ACC112 (cell line): ENCODE measurements around the gene CGNL1.

Source experiments
- H2AFZ ChIP-seq: fragments of 200-600 bp; sonication (generic); one replicate; pipeline ENCODE4 v1.6.0; 2017; ENCODE audit warnings: antibody characterized with exemption, low read length; ENCODE audit not compliant: unreplicated experiment
- H3K27ac ChIP-seq: fragments of 200-600 bp; sonication (generic); 2 replicates; pipeline ENCODE4 v1.5.1; 2014; ENCODE audit warnings: low read depth, mild to moderate bottlenecking, antibody characterized with exemption, low read length, moderate library complexity
- H3K27me3 ChIP-seq: fragments of 200-600 bp; sonication (generic); 2 replicates; pipeline ENCODE4 v1.6.1; 2014; ENCODE audit warnings: mild to moderate bottlenecking, antibody characterized with exemption, low read length, moderate library complexity, mixed read lengths; ENCODE audit not compliant: insufficient read depth
- H3K36me3 ChIP-seq: fragments of 200-600 bp; sonication (generic); 2 replicates; pipeline ENCODE4 v1.6.1; 2016; ENCODE audit warnings: mild to moderate bottlenecking, antibody characterized with exemption, low read length, moderate library complexity, mixed read lengths; ENCODE audit not compliant: insufficient read depth
- H3K4me1 ChIP-seq: fragments of 200-600 bp; sonication (generic); one replicate; pipeline ENCODE4 v1.6.1; 2016; ENCODE audit warnings: low read length, mixed read lengths; ENCODE audit not compliant: insufficient read depth, unreplicated experiment, control insufficient read depth
- H3K4me3 ChIP-seq: fragments of 200-600 bp; sonication (generic); 2 replicates; pipeline ENCODE4 v1.5.1; 2014; ENCODE audit warnings: mild to moderate bottlenecking, low read depth, low read length
- H3K79me2 ChIP-seq: fragments of 200-600 bp; sonication (generic); one replicate; pipeline ENCODE4 v1.6.0; 2016; ENCODE audit warnings: low read length; ENCODE audit not compliant: control insufficient read depth, unreplicated experiment, insufficient read depth

Gene CGNL1

DNA sequence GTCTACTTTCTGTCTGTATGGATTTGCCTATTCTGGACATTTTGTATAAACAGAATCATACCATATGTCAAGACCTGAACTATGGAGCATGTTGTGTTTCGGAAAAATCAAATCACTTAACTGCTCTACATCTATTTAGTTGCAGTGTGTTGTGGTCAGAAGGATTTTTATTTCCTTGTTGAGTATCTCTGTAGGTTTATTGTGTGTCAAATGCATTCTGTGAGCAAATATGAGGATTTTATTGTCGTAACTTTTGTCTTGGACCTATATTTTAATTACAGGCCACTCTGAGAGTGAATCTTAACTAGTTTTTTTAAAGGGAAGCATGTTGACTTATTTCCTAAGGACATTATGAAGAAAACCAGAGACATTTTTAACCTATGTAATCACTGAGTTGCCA lies 130.8 kb downstream of the CGNL1 start:
- Histone ChIP-seq H3K27ac (no peak overlapping the region), H3K4me1 (peaks cover 28% of the 10 kb centered on the region), H2AFZ (no peak overlapping the region), H3K4me3 (no peak overlapping the region), H3K27me3 (no peaks in the 10 kb centered on the region), H3K36me3 (no peaks in the 10 kb centered on the region), H3K79me2 (no peaks in the 10 kb centered on the region)

DNA sequence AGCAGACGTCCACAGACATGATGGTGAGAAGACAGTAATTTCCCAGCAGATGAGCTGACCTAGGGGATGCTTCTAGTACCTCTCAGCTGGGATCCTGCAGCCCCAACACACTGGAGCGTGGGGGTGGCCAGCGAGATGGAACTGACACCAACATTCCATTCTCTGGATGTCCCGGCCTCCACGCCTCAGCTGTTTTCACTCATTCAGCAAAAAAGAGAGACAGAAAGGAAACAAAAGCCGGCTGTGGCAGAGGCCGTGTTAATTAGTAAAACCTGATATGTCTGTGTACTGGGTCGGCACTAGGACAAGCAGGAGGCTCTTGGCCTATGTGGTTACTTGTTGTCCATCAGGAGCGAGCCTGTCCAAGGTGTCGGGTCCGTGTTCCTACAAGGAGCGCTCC lies 132.8 kb downstream of the CGNL1 start:
- H2AFZ ChIP-seq = no peak overlapping the region
- H3K4me1 ChIP-seq = peaks cover 15% of the 10 kb centered on the region
- no peaks in the 10 kb centered on the region for H3K79me2 ChIP-seq
- no peak overlapping the region for H3K27ac ChIP-seq
- no peak overlapping the region for H3K4me3 ChIP-seq
- H3K27me3 ChIP-seq = no peaks in the 10 kb centered on the region
- H3K36me3 ChIP-seq = no peaks in the 10 kb centered on the region

DNA sequence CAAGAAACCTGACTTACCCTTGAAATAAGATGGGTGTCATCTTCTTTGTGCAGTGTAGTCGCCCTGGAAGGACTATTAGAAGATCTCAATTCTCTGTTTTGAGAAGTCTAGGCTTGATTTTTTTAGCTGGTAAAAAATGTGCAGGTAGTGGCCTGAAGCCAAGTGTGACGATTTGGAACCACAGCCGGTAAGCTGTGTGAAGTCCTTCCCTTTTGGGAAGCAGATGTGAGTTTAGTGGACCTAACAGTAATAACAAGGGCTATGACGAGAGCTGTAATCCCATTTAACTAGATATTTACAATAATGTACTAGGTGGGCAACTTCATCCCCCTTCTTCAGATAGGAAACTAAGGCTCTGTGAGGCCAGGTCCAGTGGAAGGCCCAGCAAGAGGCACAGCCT lies 133.7 kb downstream of the CGNL1 start:
- H3K4me3 ChIP-seq = no peak overlapping the region
- H3K27ac ChIP-seq = no peak overlapping the region
- H3K36me3 ChIP-seq = no peaks in the 10 kb centered on the region
- peaks cover 7% of the 10 kb centered on the region for H3K4me1 ChIP-seq
- no peak overlapping the region for H2AFZ ChIP-seq
- H3K27me3 ChIP-seq = no peaks in the 10 kb centered on the region
- H3K79me2 ChIP-seq = no peaks in the 10 kb centered on the region

DNA sequence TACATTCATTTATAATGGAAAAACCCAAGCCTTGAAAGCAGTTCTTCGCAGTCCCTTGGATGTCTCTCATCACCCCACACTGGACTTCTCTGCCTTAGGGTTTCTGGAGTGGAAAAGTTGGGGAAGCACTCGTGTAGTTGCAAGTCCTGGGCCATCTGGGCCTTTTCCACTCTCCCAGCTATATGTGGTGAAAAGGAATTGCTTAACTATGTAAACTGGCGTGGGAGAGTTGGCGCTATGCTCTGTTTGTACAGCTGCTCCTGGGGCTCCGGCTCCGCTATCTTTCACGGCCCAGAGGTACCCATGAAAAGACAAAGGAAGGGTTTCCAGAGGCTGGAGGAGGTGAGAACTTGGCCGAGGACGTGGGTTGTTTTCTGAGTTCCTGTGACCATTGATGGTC lies 134.3 kb downstream of the CGNL1 start:
- H3K27me3 ChIP-seq = no peaks in the 10 kb centered on the region
- H3K4me1 ChIP-seq = no peaks in the 10 kb centered on the region
- H3K79me2 ChIP-seq = no peaks in the 10 kb centered on the region
- no peak overlapping the region for H2AFZ ChIP-seq
- no peak overlapping the region for H3K27ac ChIP-seq
- H3K4me3 ChIP-seq = no peak overlapping the region
- no peaks in the 10 kb centered on the region for H3K36me3 ChIP-seq

DNA sequence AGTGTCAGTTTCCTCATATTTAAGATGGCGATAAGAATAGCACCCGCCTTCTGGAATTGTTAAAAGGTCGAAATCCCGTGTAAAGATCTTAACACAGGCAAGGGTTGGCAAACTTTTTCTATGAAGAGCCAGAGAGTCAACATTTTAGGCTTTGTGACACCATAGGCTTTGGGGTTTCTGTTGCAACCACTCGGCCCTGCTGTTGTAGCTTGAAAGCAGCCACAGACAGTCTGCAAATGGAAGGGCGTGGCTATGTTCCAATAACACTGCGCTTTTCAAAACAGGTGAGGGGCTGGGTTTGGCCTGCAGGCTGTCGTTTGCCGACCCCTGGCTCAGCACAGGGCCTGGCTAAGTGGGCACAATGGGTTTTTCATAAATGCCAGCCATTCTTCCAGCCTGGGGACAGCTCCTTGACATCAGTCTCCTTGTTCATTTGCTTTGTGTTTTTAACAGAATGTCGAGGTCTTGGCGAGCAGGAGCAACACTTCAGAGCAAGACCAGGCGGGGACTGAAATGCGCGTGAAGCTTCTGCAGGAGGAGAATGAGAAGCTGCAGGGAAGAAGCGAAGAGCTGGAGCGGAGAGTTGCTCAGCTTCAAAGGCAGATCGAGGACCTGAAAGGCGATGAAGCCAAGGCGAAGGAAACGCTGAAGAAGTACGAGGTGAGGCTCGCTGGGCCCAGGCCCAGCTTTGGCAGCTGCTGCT lies 140.2 kb downstream of the CGNL1 start:
- Histone ChIP-seq H3K36me3 (no peaks in the 10 kb centered on the region), H3K27me3 (no peaks in the 10 kb centered on the region), H3K27ac (no peak overlapping the region), H3K4me1 (no peaks in the 10 kb centered on the region), H2AFZ (no peak overlapping the region), H3K4me3 (no peak overlapping the region), H3K79me2 (no peaks in the 10 kb centered on the region)

DNA sequence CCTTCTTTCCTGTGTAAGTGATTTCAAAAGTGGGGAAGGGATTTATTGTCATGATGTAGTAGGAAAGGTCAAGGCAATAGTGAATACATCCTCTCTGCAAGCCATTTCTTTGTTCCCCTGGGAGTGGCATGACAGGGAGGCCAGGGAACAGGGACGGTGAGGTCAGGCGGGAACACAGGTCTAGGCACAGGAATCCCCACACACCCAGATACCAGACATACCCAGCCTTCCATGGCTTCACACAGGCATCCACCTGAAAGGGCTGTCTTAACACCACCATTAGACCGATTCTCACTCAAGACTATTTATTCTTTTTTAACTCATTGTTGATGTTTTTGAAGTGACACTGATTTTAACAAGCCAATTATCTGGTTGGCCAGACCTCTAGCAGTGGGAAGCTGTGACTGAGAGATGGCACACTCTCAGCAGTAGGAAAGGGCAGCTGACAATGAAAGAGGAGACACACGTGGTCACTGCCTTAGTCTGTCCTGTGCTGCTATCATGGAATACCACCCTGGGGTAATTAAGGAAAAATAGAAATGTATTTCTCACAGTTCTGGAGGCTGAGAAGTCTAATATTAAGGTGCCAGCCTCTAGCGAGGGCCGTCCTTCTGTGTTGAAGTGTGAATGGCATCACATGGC lies 140.8 kb downstream of the CGNL1 start:
- H3K4me1 ChIP-seq = no peaks in the 10 kb centered on the region
- no peak overlapping the region for H3K27ac ChIP-seq
- H3K36me3 ChIP-seq = no peaks in the 10 kb centered on the region
- no peaks in the 10 kb centered on the region for H3K79me2 ChIP-seq
- H3K4me3 ChIP-seq = no peak overlapping the region
- no peak overlapping the region for H2AFZ ChIP-seq
- H3K27me3 ChIP-seq = no peaks in the 10 kb centered on the region

DNA sequence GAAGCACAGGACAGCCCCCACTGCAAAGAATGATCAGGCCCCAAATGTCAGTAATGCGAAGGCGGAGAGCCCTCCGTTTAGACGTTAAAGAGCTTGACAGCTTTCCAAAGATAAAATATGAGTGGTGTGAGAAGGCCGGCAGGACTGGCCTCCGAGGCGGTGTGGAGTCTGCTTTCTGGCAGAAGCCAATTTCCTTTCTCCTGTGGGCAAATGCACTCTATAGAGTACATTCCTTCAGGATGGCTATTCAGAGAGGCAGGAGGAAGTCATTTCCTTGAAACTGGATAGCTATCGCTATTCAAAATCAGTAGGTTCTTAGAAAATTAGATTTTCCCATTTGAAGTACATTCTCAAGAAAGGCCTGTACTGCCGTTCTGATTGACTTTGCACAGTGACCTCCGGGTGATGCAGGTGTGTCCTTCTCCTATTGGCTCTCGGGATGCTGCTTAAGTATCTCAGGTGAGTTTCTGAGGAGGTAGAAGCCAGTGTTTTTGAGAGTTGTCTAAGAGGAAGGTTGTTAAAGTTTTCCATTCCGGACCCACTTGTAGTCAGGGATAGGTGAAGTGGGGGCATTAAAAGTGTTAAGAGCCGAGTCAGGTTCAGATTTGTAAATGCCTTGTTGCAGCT lies 142.6 kb downstream of the CGNL1 start:
- Histone ChIP-seq H3K79me2 (no peaks in the 10 kb centered on the region), H3K4me1 (no peaks in the 10 kb centered on the region), H3K36me3 (no peaks in the 10 kb centered on the region), H3K27ac (no peak overlapping the region), H3K27me3 (no peaks in the 10 kb centered on the region), H3K4me3 (no peak overlapping the region), H2AFZ (no peak overlapping the region)

DNA sequence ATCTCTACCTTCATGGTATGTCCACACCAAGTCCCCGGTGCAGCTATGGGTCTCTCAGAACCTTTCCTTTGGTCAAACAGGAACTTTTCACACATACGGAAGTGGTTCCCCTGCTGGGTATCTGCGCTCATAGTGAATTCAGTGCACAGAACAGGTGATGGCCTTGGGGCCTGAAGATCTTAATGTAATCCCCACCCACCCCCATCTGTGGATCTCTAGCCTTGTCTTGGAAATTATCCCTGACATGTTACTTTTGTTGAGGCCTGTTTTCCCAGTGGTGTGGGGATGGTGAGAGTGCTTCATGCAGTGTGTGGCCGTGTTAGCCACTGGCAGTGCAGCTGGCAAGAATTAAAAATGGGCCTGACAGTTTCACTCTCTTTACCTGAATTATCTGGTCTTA lies 143.5 kb downstream of the CGNL1 start:
- Histone ChIP-seq H3K4me1 (no peaks in the 10 kb centered on the region), H3K27me3 (no peaks in the 10 kb centered on the region), H3K27ac (no peak overlapping the region)

DNA sequence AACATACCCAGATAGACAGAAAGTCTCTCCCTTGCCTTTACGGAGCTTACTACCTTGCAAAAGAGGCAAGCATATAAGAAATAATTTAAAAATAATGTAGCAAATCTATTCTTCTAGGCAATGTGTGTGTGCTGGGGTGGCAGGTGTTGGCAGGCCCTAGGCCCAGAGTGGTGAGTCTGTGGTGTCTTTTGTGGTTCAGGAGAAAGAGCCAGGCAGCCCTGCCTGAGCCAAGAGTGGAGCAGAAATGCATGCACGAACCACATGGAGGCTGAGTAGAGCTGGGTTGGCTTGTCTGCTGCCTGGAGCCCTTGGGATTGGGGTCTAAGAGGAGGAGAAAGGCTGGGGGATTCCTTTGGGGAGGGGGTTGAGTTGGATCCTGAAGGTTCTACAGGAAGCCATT lies 145.2 kb downstream of the CGNL1 start:
- Histone ChIP-seq H2AFZ (no peak overlapping the region), H3K27me3 (no peaks in the 10 kb centered on the region), H3K4me1 (peaks cover 4% of the 10 kb centered on the region), H3K79me2 (no peaks in the 10 kb centered on the region), H3K36me3 (no peaks in the 10 kb centered on the region), H3K27ac (no peak overlapping the region), H3K4me3 (no peak overlapping the region)

More for the DNA sequence above, 143.5 kb downstream of the CGNL1 start:
- no peak overlapping the region for H2AFZ ChIP-seq
- H3K36me3 ChIP-seq = no peaks in the 10 kb centered on the region
- H3K4me3 ChIP-seq = no peak overlapping the region
- no peaks in the 10 kb centered on the region for H3K79me2 ChIP-seq

DNA sequence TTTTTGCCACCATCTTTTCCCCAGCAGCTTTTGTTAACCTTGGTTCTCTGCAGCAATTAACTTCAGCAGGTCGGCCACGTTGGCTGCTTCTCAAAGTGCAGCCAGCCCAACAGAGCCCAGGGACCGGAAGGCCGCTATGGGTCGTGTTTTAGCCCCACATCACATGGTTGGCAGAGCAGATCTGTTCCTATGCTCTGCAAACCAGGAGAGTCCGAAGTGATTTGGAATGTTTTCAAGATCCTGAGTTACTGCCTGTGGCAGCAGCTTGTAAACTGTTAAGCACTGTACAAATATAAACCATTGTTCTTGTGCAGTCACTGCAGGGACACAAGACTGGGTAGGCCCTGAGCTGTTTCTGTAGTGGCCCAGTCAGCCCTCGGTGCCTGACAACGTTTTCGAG lies 145.8 kb downstream of the CGNL1 start:
- H3K36me3 ChIP-seq = no peaks in the 10 kb centered on the region
- no peaks in the 10 kb centered on the region for H3K27me3 ChIP-seq
- H3K27ac ChIP-seq = no peak overlapping the region

DNA sequence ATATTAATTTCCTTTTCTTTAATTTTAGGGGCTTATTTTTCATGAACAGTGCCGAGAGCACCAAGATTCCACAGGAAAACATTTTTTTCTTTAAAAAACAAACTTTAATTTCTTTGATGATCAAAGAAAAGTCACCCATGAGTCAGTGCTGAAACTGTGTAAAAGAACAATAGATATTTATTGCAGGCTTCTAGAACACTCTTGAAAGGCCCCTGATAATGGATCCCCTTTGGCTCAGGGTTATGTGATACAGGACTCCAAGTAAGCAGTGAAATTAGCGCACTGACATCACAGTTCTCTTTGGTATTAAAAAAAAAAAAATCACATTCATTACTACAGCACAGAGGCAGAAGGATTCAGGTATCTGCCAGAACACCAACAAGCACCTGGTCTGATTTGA lies 149.3 kb downstream of the CGNL1 start:
- H2AFZ ChIP-seq = no peak overlapping the region
- peaks cover 9% of the 10 kb centered on the region for H3K4me1 ChIP-seq
- H3K36me3 ChIP-seq = no peaks in the 10 kb centered on the region
- H3K4me3 ChIP-seq = no peak overlapping the region
- H3K27me3 ChIP-seq = no peaks in the 10 kb centered on the region; the same call in 1 of the 2 replicates
- H3K79me2 ChIP-seq = no peaks in the 10 kb centered on the region
- no peak overlapping the region for H3K27ac ChIP-seq

More for the DNA sequence above, 145.8 kb downstream of the CGNL1 start:
- no peaks in the 10 kb centered on the region for H3K79me2 ChIP-seq
- H2AFZ ChIP-seq = no peak overlapping the region
- no peak overlapping the region for H3K4me3 ChIP-seq
- peaks cover 6% of the 10 kb centered on the region for H3K4me1 ChIP-seq
